Activated naive CD8-positive, alpha-beta T cell treated with anti-CD3 and anti-CD28 coated beads, Interleukin-2, amount 10 ng/mL, durations not matched to agents 7 days and 5 days (primary cell): ENCODE results near the gene SLC1A2. TPM values are rescaled to one million over a fixed set of nuclear protein-coding genes. Genes with fewer than 3 reads are reported as not detected.

Source experiments
- ATAC-seq: fragments of 150-1000 bp; cut with Tn5 transposase; one replicate; pipeline ENCODE4 v1.10.0; 2021; ENCODE audit warnings: low read depth, moderate library complexity
- POLR2A ChIA-PET: fragments of 350-600 bp; sonication (Branson Sonifier 250); formaldehyde crosslinking; loops from one replicate; lab custom pipeline; 2021; ENCODE audit warnings: antibody characterized with exemption; lab: Charles Lee
- DNase-seq: peaks from one replicate; pipeline ENCODE4 v3.0.0; 2021
- H3K27ac Mint-ChIP-seq: one replicate; pipeline ENCODE4 v1.8.0; 2022; ENCODE audit warnings: mild to moderate bottlenecking, mixed read lengths
- H3K27me3 Mint-ChIP-seq: one replicate; pipeline ENCODE4 v1.8.0; 2022; ENCODE audit warnings: mild to moderate bottlenecking, moderate library complexity, mixed read lengths
- H3K36me3 Mint-ChIP-seq: one replicate; pipeline ENCODE4 v1.8.0; 2021; ENCODE audit warnings: mild to moderate bottlenecking, mixed read lengths
- H3K4me1 Mint-ChIP-seq: one replicate; pipeline ENCODE4 v1.8.0; 2021; ENCODE audit warnings: mixed read lengths
- H3K4me3 Mint-ChIP-seq: one replicate; pipeline ENCODE4 v1.8.0; 2022; ENCODE audit warnings: mild to moderate bottlenecking, moderate library complexity, mixed read lengths
- H3K9me3 Mint-ChIP-seq: one replicate; pipeline ENCODE4 v1.8.0; 2021; ENCODE audit warnings: mixed read lengths
- total RNA-seq, 2 experiments: library from RNA; stranded (reverse); gene quantifications; one replicate each; pipeline ENCODE4 v1.2.3, GENCODE V29; 2021

The SLC1A2 gene
- not detected for total RNA-seq

- peak within 1 kb of the TSS; percentile 77 for H3K4me3 Mint-ChIP-seq
- peaks cover 2% of the 10 kb centered on the region for H3K36me3 Mint-ChIP-seq
- peaks cover 10% of the 10 kb centered on the region for H3K4me1 Mint-ChIP-seq
- DNase-seq (peak; percentile 42), ATAC-seq (peak; percentile 45)
- peaks cover 92% of the 10 kb centered on the region for H3K27me3 Mint-ChIP-seq
- no peaks in the 10 kb centered on the region for H3K9me3 Mint-ChIP-seq
- POLR2A ChIA-PET: no interaction called here
- no peak within 1 kb of the TSS for H3K27ac Mint-ChIP-seq
These were observed at the start of gene SLC1A2 for GRCh38 chr11:35419184-35419829. Gene SLC1A2, minus strand, starts transcription at chr11:35419558. Its CDS starts 592 bp downstream, at chr11:35418966.

DNA sequence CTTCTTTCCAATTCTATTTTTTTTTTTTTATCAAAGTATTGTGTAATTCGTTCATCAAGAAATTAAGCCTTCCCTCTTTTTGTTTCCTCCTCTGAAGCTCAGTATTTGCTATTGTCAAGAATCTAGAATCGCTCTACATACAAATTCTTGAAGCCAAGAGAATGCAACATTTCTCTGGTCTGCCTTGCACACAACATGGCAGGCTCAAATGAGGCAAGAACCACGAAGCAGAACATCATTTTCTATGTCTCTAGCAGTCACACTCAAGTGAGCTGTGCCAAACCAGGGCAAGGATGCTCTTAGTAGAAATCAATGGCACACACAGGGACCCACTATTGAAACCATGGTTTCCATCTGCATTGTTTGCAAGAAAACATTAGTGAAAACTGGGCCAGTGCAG lies 46.7 kb upstream of the SLC1A2 start:
- POLR2A ChIA-PET: no interaction called here
- H3K9me3 Mint-ChIP-seq: no peaks in the 10 kb centered on the region
- H3K4me1 Mint-ChIP-seq: no peaks in the 10 kb centered on the region
- no peaks in the 10 kb centered on the region for H3K36me3 Mint-ChIP-seq
- no peak overlapping the region for H3K27ac Mint-ChIP-seq
- ATAC-seq (no peak), DNase-seq (no peak)
- H3K27me3 Mint-ChIP-seq: peaks cover 30% of the 10 kb centered on the region
- H3K4me3 Mint-ChIP-seq: no peak overlapping the region

DNA sequence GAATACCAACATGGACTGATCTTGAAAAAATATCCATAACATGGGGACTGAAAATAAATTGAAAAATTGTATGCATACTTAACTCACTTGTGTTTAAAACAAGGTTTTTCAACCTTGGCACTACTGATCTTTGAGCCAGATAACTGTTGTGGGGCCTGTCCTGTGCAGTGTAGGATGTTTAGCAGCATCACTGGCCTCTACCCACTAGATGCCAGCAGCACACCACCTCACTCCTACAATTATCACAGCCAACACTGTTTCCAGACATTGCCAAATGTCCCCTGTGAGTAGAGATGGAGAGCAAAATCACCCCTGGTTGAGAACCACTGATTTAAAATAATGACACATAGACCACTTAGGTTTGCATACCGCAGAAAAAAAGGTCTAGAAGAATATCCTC lies 45.0 kb upstream of the SLC1A2 start:
- DNase-seq: no peak
- Mint-ChIP-seq H3K27me3 (peaks cover 30% of the 10 kb centered on the region), H3K36me3 (no peaks in the 10 kb centered on the region), H3K4me3 (no peak overlapping the region), H3K4me1 (no peaks in the 10 kb centered on the region), H3K27ac (no peak overlapping the region), H3K9me3 (no peaks in the 10 kb centered on the region)
- POLR2A ChIA-PET: no interaction called here
- ATAC-seq: no peak

DNA sequence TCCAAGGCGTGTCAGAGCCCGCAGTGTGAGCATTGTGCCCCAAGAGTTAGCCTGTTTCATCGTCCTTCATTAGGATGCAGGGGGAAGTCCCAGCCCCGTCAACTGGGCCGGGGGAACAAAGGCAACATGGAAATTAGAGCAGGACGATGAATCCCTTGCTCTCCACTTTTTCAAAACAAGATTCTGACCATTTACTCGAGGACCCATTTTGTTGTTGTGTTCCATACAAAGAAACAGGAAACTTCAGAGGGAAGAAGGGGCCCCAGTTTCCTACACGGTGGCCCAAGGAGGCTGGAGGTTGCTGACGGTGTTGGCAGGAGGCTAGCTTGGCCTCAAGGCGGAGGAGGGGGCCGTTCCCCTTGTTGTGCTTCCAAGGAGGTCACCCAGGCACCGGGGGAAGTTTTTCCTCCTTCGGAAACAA lies 44.0 kb upstream of the SLC1A2 start:
- Mint-ChIP-seq H3K4me3 (no peak overlapping the region), H3K27me3 (peaks cover 35% of the 10 kb centered on the region), H3K9me3 (no peaks in the 10 kb centered on the region), H3K36me3 (no peaks in the 10 kb centered on the region), H3K4me1 (no peaks in the 10 kb centered on the region), H3K27ac (no peak overlapping the region)
- no peak for DNase-seq
- no peak for ATAC-seq
- POLR2A ChIA-PET: no interaction called here

- Mint-ChIP-seq H3K4me1 (no peaks in the 10 kb centered on the region), H3K4me3 (no peak overlapping the region), H3K36me3 (no peaks in the 10 kb centered on the region), H3K9me3 (no peaks in the 10 kb centered on the region), H3K27me3 (peaks cover 36% of the 10 kb centered on the region), H3K27ac (no peak overlapping the region)
- POLR2A ChIA-PET: no interaction called here
- ATAC-seq (no peak), DNase-seq (no peak)
These were observed 42.7 kb upstream of the SLC1A2 start for GRCh38 chr11:35461917-35462538.

DNA sequence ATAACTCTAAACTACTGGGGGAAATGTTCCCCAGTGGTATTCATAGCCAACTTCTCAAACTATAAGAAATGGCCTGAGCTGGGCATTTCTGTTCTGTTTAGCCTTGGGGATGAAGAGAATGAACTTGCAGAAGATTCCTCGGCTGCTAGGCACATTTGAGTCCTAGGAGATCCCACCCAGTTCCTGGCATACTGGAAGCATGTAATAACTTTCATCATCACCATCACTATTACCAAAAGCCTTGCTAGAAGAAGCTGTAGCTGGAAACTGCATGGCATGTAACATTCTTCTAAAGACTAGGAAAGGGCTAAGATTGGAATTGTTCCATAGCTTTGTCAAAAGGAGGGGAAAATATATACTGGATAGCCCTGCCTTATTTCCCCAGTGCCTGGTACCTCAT lies 40.1 kb upstream of the SLC1A2 start:
- Mint-ChIP-seq H3K9me3 (no peaks in the 10 kb centered on the region), H3K4me3 (no peak overlapping the region), H3K27ac (no peak overlapping the region), H3K4me1 (no peaks in the 10 kb centered on the region), H3K36me3 (no peaks in the 10 kb centered on the region), H3K27me3 (peaks cover 29% of the 10 kb centered on the region)
- DNase-seq: no peak
- POLR2A ChIA-PET: interaction anchor here (0.6 kb wide), 1 partner anchor 890 kb away, joined by 4 read pairs; no protein-coding TSS in a partner anchor
- ATAC-seq: no peak

GRCh38 chr11:35458846-35459245 lies 39.5 kb upstream of the SLC1A2 start:
- Mint-ChIP-seq H3K36me3 (no peaks in the 10 kb centered on the region), H3K27me3 (peaks cover 26% of the 10 kb centered on the region), H3K9me3 (no peaks in the 10 kb centered on the region), H3K4me1 (no peaks in the 10 kb centered on the region), H3K4me3 (no peak overlapping the region), H3K27ac (no peak overlapping the region)
- POLR2A ChIA-PET: no interaction called here
- no peak for ATAC-seq
- DNase-seq: no peak

GRCh38 chr11:35454362-35454761 lies 35.0 kb upstream of the SLC1A2 start:
- Mint-ChIP-seq H3K9me3 (no peaks in the 10 kb centered on the region), H3K27me3 (peaks cover 30% of the 10 kb centered on the region), H3K4me3 (no peak overlapping the region), H3K27ac (no peak overlapping the region), H3K36me3 (no peaks in the 10 kb centered on the region), H3K4me1 (no peaks in the 10 kb centered on the region)
- POLR2A ChIA-PET: no interaction called here
- no peak for DNase-seq
- ATAC-seq: no peak

GRCh38 chr11:35436581-35437250 lies 17.4 kb upstream of the SLC1A2 start:
- ATAC-seq (no peak), DNase-seq (no peak)
- no peaks in the 10 kb centered on the region for H3K9me3 Mint-ChIP-seq
- POLR2A ChIA-PET: no interaction called here
- H3K4me1 Mint-ChIP-seq: no peaks in the 10 kb centered on the region
- peaks cover 23% of the 10 kb centered on the region for H3K27me3 Mint-ChIP-seq
- no peak overlapping the region for H3K4me3 Mint-ChIP-seq
- no peak overlapping the region for H3K27ac Mint-ChIP-seq
- H3K36me3 Mint-ChIP-seq: no peaks in the 10 kb centered on the region

DNA sequence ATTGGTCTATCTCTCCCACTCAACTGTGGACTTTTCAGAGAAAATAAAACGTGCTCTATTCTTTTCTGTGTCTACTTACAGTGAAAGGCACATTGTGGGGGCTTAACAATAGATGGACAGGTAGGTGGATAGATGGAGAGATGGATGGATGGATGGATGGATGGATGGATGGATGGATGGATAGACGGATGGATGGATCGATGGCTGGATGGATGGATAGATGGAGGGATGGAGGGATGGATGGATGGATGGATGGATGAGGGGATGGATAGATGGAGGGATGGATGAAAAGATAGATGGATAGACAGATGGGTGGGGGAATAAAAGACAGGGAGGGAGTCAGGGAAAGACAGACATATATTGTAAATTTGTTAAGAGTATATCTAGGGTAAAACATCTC lies 14.2 kb upstream of the SLC1A2 start:
- no peak overlapping the region for H3K4me3 Mint-ChIP-seq
- no peaks in the 10 kb centered on the region for H3K9me3 Mint-ChIP-seq
- no peaks in the 10 kb centered on the region for H3K36me3 Mint-ChIP-seq
- no peak overlapping the region for H3K27ac Mint-ChIP-seq
- POLR2A ChIA-PET: no interaction called here
- H3K27me3 Mint-ChIP-seq: peaks cover 18% of the 10 kb centered on the region
- H3K4me1 Mint-ChIP-seq: no peaks in the 10 kb centered on the region
- ATAC-seq (no peak), DNase-seq (no peak)

GRCh38 chr11:35432464-35432863 lies 13.1 kb upstream of the SLC1A2 start:
- H3K4me3 Mint-ChIP-seq: no peak overlapping the region
- POLR2A ChIA-PET: no interaction called here

GRCh38 chr11:35427071-35427470 lies 7.7 kb upstream of the SLC1A2 start:
- DNase-seq (no peak), ATAC-seq (no peak)
- no peak overlapping the region for H3K4me3 Mint-ChIP-seq
- no peaks in the 10 kb centered on the region for H3K4me1 Mint-ChIP-seq
- peaks cover 60% of the 10 kb centered on the region for H3K27me3 Mint-ChIP-seq
- H3K36me3 Mint-ChIP-seq: no peaks in the 10 kb centered on the region
- no peaks in the 10 kb centered on the region for H3K9me3 Mint-ChIP-seq
- POLR2A ChIA-PET: no interaction called here
- H3K27ac Mint-ChIP-seq: no peak overlapping the region

More at GRCh38 chr11:35432464-35432863, 13.1 kb upstream of the SLC1A2 start:
- no peak for ATAC-seq
- DNase-seq: no peak
- Mint-ChIP-seq H3K4me1 (no peaks in the 10 kb centered on the region), H3K9me3 (no peaks in the 10 kb centered on the region), H3K36me3 (no peaks in the 10 kb centered on the region), H3K27me3 (peaks cover 18% of the 10 kb centered on the region), H3K27ac (no peak overlapping the region)

GRCh38 chr11:35426351-35426750 lies 7.0 kb upstream of the SLC1A2 start:
- DNase-seq (no peak), ATAC-seq (no peak)
- POLR2A ChIA-PET: no interaction called here
- H3K27ac Mint-ChIP-seq: no peak overlapping the region
- H3K4me3 Mint-ChIP-seq: no peak overlapping the region
- no peaks in the 10 kb centered on the region for H3K36me3 Mint-ChIP-seq
- H3K4me1 Mint-ChIP-seq: no peaks in the 10 kb centered on the region
- H3K9me3 Mint-ChIP-seq: no peaks in the 10 kb centered on the region
- peaks cover 65% of the 10 kb centered on the region for H3K27me3 Mint-ChIP-seq
